Midbrain (tissue), 1 donor: ENCODE results near the gene ADRB1.

Experiments used
- DNase-seq: peaks from one replicate; lab custom pipeline; 2025; lab: John Stamatoyannopoulos, UW

The ADRB1 gene

GRCh38 chr10:114026189-114027040 lies 17.3 kb upstream of the ADRB1 start:
- no peak for DNase-seq

GRCh38 chr10:114027041-114027394 lies 16.6 kb upstream of the ADRB1 start:
- DNase-seq, result no peak

GRCh38 chr10:114027951-114028350 lies 15.7 kb upstream of the ADRB1 start:
- no peak for DNase-seq

GRCh38 chr10:114028425-114028824 lies 15.2 kb upstream of the ADRB1 start:
- DNase-seq, result no peak

- no peak for DNase-seq
Measured at GRCh38 chr10:114029655-114030054, 14.0 kb upstream of the ADRB1 start.

GRCh38 chr10:114030140-114030539 lies 13.5 kb upstream of the ADRB1 start:
- DNase-seq, result no peak

- no peak for DNase-seq
Measured at GRCh38 chr10:114031073-114031972, 12.3 kb upstream of the ADRB1 start.

- no peak for DNase-seq
Measured at GRCh38 chr10:114033566-114033965, 10.1 kb upstream of the ADRB1 start.

- DNase-seq, result no peak
Measured at GRCh38 chr10:114034923-114035645, 8.6 kb upstream of the ADRB1 start.

GRCh38 chr10:114035791-114036190 lies 7.9 kb upstream of the ADRB1 start:
- no peak for DNase-seq

- DNase-seq, result no peak
Measured at GRCh38 chr10:114038819-114039218, 4.8 kb upstream of the ADRB1 start.

- no peak for DNase-seq
Measured at GRCh38 chr10:114041166-114041565, 2.5 kb upstream of the ADRB1 start.

- DNase-seq, result peak; percentile 55
Measured at GRCh38 chr10:114042895-114043531, 653 bp upstream of the ADRB1 start.

GRCh38 chr10:114044247-114045135 lies 825 bp downstream of the ADRB1 start:
- DNase-seq, result no peak

- DNase-seq, result no peak
Measured at GRCh38 chr10:114045136-114046086, 1.7 kb downstream of the ADRB1 start.

- DNase-seq, result no peak
Measured at GRCh38 chr10:114046087-114046458, 2.4 kb downstream of the ADRB1 start.

- DNase-seq, result no peak
Measured at GRCh38 chr10:114048472-114048871, 4.8 kb downstream of the ADRB1 start.

- no peak for DNase-seq
Measured at GRCh38 chr10:114051714-114052113, 8.0 kb downstream of the ADRB1 start.

- DNase-seq, result no peak
Measured at GRCh38 chr10:114052255-114052654, 8.6 kb downstream of the ADRB1 start.

- DNase-seq, result no peak
Measured at GRCh38 chr10:114053946-114054345, 10.3 kb downstream of the ADRB1 start.
